WERI-Rb-1 (cell line): Measurements from ENCODE around the gene FZD2.
"Not testable (repeated sequence)": the region's sequence is repeated elsewhere in the genome, so short reads cannot be mapped to it uniquely, and the experiment has no call there.

Source experiments
- DNase-seq: peaks from one replicate; pipeline ENCODE4 v3.0.0-alpha.2; 2020
- H3K27ac ChIP-seq: fragments of 250-450 bp; sonication (Bioruptor Pico); 2 replicates; pipeline ENCODE4 v1.5.1; 2020; ENCODE audit warnings: mild to moderate bottlenecking, moderate library complexity
- H3K27me3 ChIP-seq: fragments of 250-450 bp; sonication (Bioruptor Pico); 2 replicates; pipeline ENCODE4 v1.5.1; 2021; ENCODE audit warnings: mild to moderate bottlenecking, low read depth, moderate library complexity; ENCODE audit not compliant: insufficient read depth, severe bottlenecking
- H3K36me3 ChIP-seq: fragments of 250-450 bp; sonication (Bioruptor Pico); 2 replicates; pipeline ENCODE4 v1.5.1; 2020; ENCODE audit warnings: mild to moderate bottlenecking, moderate library complexity
- H3K4me3 ChIP-seq: 2 replicates; pipeline ENCODE4 v1.5.1; 2011; ENCODE audit warnings: low read depth, mild to moderate bottlenecking, control low read depth, low read length
- H3K9me3 ChIP-seq: fragments of 250-450 bp; sonication (Bioruptor Pico); 2 replicates; pipeline ENCODE4 v1.5.1; 2021; ENCODE audit warnings: mild to moderate bottlenecking, moderate library complexity; ENCODE audit not compliant: severe bottlenecking
- CTCF ChIP-seq: IDR thresholded peaks from 2 replicates; pipeline ENCODE4 v1.5.1; 2011; ENCODE audit warnings: low read depth, mild to moderate bottlenecking, control low read depth, inconsistent platforms, low read length

Gene FZD2

GRCh38 chr17:44581868-44582267 lies 24.6 kb downstream of the FZD2 start:
- peak; percentile 50 for DNase-seq
- no peaks in the 10 kb centered on the region for H3K9me3 ChIP-seq
- no peak overlapping the region for H3K27ac ChIP-seq
- peak; percentile 66 for TF ChIP-seq CTCF
- H3K36me3 ChIP-seq, result no peaks in the 10 kb centered on the region
- no peaks in the 10 kb centered on the region for H3K27me3 ChIP-seq
- no peak overlapping the region for H3K4me3 ChIP-seq

- Histone ChIP-seq H3K4me3 (no peak overlapping the region), H3K9me3 (no peaks in the 10 kb centered on the region), H3K27ac (no peak overlapping the region), H3K36me3 (no peaks in the 10 kb centered on the region), H3K27me3 (no peaks in the 10 kb centered on the region)
- no peak for TF ChIP-seq CTCF
- DNase-seq, result no peak
These were observed 27.2 kb downstream of the FZD2 start for GRCh38 chr17:44584443-44584842.

GRCh38 chr17:44585315-44585714 lies 28.0 kb downstream of the FZD2 start:
- H3K27me3 ChIP-seq, result no peaks in the 10 kb centered on the region
- H3K4me3 ChIP-seq, result no peak overlapping the region
- H3K9me3 ChIP-seq, result no peaks in the 10 kb centered on the region
- H3K36me3 ChIP-seq, result no peaks in the 10 kb centered on the region
- TF ChIP-seq CTCF, result no peak
- H3K27ac ChIP-seq, result no peak overlapping the region
- DNase-seq, result no peak

GRCh38 chr17:44587339-44587738 lies 30.1 kb downstream of the FZD2 start:
- TF ChIP-seq CTCF, result no peak
- Histone ChIP-seq H3K27me3 (no peaks in the 10 kb centered on the region), H3K27ac (no peak overlapping the region), H3K36me3 (no peaks in the 10 kb centered on the region), H3K9me3 (no peaks in the 10 kb centered on the region), H3K4me3 (no peak overlapping the region)
- no peak for DNase-seq

- H3K27me3 ChIP-seq, result no peaks in the 10 kb centered on the region
- no peak overlapping the region for H3K27ac ChIP-seq
- H3K9me3 ChIP-seq, result no peaks in the 10 kb centered on the region
- TF ChIP-seq CTCF, result no peak
- H3K4me3 ChIP-seq, result no peak overlapping the region
- no peak for DNase-seq
- H3K36me3 ChIP-seq, result no peaks in the 10 kb centered on the region
These were observed 32.2 kb downstream of the FZD2 start for GRCh38 chr17:44589316-44590071.

- H3K36me3 ChIP-seq, H3K4me3 ChIP-seq, H3K9me3 ChIP-seq, H3K27ac ChIP-seq, H3K27me3 ChIP-seq, DNase-seq: not testable (repeated sequence)
These were observed 32.8 kb downstream of the FZD2 start for GRCh38 chr17:44590072-44590462.

- DNase-seq, H3K27me3 ChIP-seq: not testable (repeated sequence)
These were observed 33.5 kb downstream of the FZD2 start for GRCh38 chr17:44590762-44591161.

More at GRCh38 chr17:44590762-44591161, 33.5 kb downstream of the FZD2 start:
- not testable (repeated sequence) for H3K9me3 ChIP-seq, H3K27ac ChIP-seq, H3K4me3 ChIP-seq, H3K36me3 ChIP-seq
